Mesothelial cell of epicardium (in vitro differentiated cells): ENCODE results near the gene ULBP1. TPM values are rescaled to one million over a fixed set of nuclear protein-coding genes. Genes with fewer than 3 reads are reported as not detected.
"Not testable (repeated sequence)": the region's sequence is repeated elsewhere in the genome, so short reads cannot be mapped to it uniquely, and the experiment has no call there.

Experiments
- DNase-seq, 2 experiments: peaks; one replicate each; pipeline ENCODE4 v3.0.0; 2021; ENCODE audit warnings: low spot score in 2 of 2; ENCODE audit not compliant: unreplicated experiment in 2 of 2
- H3K27ac Mint-ChIP-seq: 2 replicates; pipeline ENCODE4 v1.8.0; 2021; ENCODE audit warnings: mixed read lengths
- H3K27me3 Mint-ChIP-seq: 2 replicates; pipeline ENCODE4 v1.8.0; 2021; ENCODE audit warnings: low read depth, mixed read lengths
- H3K36me3 Mint-ChIP-seq: 2 replicates; pipeline ENCODE4 v1.8.0; 2021; ENCODE audit warnings: mixed read lengths
- H3K4me1 Mint-ChIP-seq: 2 replicates; pipeline ENCODE4 v1.8.0; 2021; ENCODE audit warnings: mixed read lengths
- H3K4me3 Mint-ChIP-seq: 2 replicates; pipeline ENCODE4 v1.8.0; 2021; ENCODE audit warnings: mild to moderate bottlenecking, moderate library complexity, mixed read lengths
- H3K9me3 Mint-ChIP-seq: 2 replicates; pipeline ENCODE4 v1.8.0; 2021; ENCODE audit warnings: mixed read lengths
- total RNA-seq: library from RNA; stranded (reverse); gene quantifications from 3 replicates; pipeline ENCODE4 v1.2.1, GENCODE V29; 2021
- TF ChIP-seq, protein P1 (sequence below): fragments of 200-600 bp; sonication (generic); IDR thresholded peaks from one replicate; pipeline ENCODE4 v1.5.0; 2021; ENCODE audit warnings: antibody characterized with exemption; ENCODE audit not compliant: unreplicated experiment

The ULBP1 gene
- total RNA-seq, 1 donor from 2014 or later: 0.07 TPM

GRCh38 chr6:149919834-149920225 is 43.9 kb upstream of the ULBP1 start:
- TF ChIP-seq, protein P1, sequence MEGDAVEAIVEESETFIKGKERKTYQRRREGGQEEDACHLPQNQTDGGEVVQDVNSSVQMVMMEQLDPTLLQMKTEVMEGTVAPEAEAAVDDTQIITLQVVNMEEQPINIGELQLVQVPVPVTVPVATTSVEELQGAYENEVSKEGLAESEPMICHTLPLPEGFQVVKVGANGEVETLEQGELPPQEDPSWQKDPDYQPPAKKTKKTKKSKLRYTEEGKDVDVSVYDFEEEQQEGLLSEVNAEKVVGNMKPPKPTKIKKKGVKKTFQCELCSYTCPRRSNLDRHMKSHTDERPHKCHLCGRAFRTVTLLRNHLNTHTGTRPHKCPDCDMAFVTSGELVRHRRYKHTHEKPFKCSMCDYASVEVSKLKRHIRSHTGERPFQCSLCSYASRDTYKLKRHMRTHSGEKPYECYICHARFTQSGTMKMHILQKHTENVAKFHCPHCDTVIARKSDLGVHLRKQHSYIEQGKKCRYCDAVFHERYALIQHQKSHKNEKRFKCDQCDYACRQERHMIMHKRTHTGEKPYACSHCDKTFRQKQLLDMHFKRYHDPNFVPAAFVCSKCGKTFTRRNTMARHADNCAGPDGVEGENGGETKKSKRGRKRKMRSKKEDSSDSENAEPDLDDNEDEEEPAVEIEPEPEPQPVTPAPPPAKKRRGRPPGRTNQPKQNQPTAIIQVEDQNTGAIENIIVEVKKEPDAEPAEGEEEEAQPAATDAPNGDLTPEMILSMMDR: no peak
- H3K4me3 Mint-ChIP-seq: no peak overlapping the region
- H3K27me3 Mint-ChIP-seq: peaks cover 86% of the 10 kb centered on the region
- H3K36me3 Mint-ChIP-seq: no peaks in the 10 kb centered on the region
- peaks cover 10% of the 10 kb centered on the region for H3K4me1 Mint-ChIP-seq
- DNase-seq: no peak
- no peaks in the 10 kb centered on the region for H3K9me3 Mint-ChIP-seq
- no peak overlapping the region for H3K27ac Mint-ChIP-seq

- H3K27me3 Mint-ChIP-seq: peaks cover 92% of the 10 kb centered on the region
- TF ChIP-seq, protein P1: no peak
- H3K4me1 Mint-ChIP-seq: peaks cover 13% of the 10 kb centered on the region
- peak overlapping the region; percentile 10 for H3K4me3 Mint-ChIP-seq
- H3K27ac Mint-ChIP-seq: no peak overlapping the region
- no peaks in the 10 kb centered on the region for H3K9me3 Mint-ChIP-seq
- no peaks in the 10 kb centered on the region for H3K36me3 Mint-ChIP-seq
- no peak for DNase-seq
Measured at GRCh38 chr6:149921361-149921760, 42.4 kb upstream of the ULBP1 start.

DNA sequence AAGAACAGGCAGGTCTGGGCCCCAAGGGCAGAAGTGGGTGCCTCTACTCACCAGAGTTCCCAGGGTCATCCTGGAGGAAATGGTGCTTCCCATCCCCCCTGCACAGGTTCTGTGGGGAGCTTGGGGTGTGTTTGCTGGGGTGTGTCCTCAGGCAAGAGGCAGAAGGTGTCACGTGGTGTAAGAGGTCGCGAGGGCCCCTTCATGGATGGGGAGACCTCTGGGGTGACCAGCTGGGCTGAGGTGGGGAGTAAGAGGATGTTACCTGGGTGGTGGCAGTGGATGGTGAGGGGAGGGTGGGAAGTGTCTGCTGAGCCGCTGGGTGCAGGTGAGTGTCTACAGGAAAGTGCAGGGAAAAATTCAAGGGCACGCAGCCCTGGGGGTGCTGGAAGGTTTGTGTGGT is 41.7 kb upstream of the ULBP1 start:
- not testable (repeated sequence) for H3K27ac Mint-ChIP-seq, H3K9me3 Mint-ChIP-seq, H3K36me3 Mint-ChIP-seq, DNase-seq
- peaks cover 88% of the 10 kb centered on the region for H3K27me3 Mint-ChIP-seq
- H3K4me1 Mint-ChIP-seq: peaks cover 13% of the 10 kb centered on the region
- H3K4me3 Mint-ChIP-seq: peak overlapping the region; percentile 69

- peaks cover 13% of the 10 kb centered on the region for H3K4me1 Mint-ChIP-seq
- no peaks in the 10 kb centered on the region for H3K9me3 Mint-ChIP-seq
Measured at GRCh38 chr6:149922642-149923326, 41.0 kb upstream of the ULBP1 start, which contains the start of gene RAET1G. RAET1G (minus strand) TSS chr6:149923121; CDS start chr6:149923010, 111 bp downstream.

DNA sequence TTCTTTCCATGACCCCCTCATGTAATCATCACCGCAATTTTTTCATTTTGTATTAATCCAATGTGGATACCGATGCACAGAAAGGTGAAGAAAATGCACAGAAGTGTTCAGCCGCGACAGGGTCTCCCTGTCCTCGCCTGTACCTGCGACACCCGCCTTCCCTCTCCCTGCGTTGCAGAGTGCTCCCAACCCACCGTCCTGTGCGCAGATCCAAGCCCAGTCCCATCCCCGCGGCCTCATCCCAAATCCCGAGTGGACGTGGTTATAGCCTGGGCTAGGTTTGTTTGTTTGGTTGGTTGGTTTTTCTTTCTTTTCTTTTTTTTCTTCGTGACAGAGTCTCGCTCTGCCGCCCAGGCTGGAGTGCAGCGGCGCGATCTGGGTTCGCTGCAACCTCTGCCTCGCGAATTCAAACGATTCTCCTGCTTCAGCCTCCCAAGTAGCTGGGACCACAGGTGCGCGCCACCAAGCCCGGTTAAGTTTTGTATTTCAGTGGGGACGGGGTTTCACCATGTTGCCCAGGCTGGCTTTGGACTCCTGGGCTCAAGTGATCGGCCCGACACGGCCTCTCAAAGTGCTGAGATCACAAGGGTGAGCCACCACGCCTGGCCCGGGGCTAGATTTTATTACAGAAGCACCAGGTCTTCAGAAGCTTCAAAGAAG is 40.3 kb upstream of the ULBP1 start:
- Mint-ChIP-seq H3K27me3 (peaks cover 92% of the 10 kb centered on the region), H3K4me3 (peak overlapping the region; percentile 69), H3K4me1 (peaks cover 13% of the 10 kb centered on the region), H3K36me3 (no peaks in the 10 kb centered on the region), H3K9me3 (no peaks in the 10 kb centered on the region), H3K27ac (no peak overlapping the region)
- TF ChIP-seq, protein P1: no peak
- no peak for DNase-seq

More at GRCh38 chr6:149922642-149923326, 41.0 kb upstream of the ULBP1 start, which contains the start of gene RAET1G:
- TF ChIP-seq, protein P1: no peak
- no peaks in the 10 kb centered on the region for H3K36me3 Mint-ChIP-seq
- H3K27me3 Mint-ChIP-seq: peaks cover 92% of the 10 kb centered on the region
- DNase-seq: peak; percentile 79 to 84
- no peak within 1 kb of the TSS for H3K27ac Mint-ChIP-seq
- peak within 1 kb of the TSS; percentile 69 for H3K4me3 Mint-ChIP-seq

- peak in 1 of 2 experiments; percentile 16 for DNase-seq
- peaks cover 13% of the 10 kb centered on the region for H3K4me1 Mint-ChIP-seq
- peak overlapping the region; percentile 11 for H3K4me3 Mint-ChIP-seq
- no peaks in the 10 kb centered on the region for H3K36me3 Mint-ChIP-seq
- H3K27ac Mint-ChIP-seq: no peak overlapping the region
- H3K27me3 Mint-ChIP-seq: peaks cover 92% of the 10 kb centered on the region
- no peaks in the 10 kb centered on the region for H3K9me3 Mint-ChIP-seq
- TF ChIP-seq, protein P1: no peak
Measured at GRCh38 chr6:149924206-149924932, 39.4 kb upstream of the ULBP1 start.
